Measurements from ENCODE around the gene RHBDL1. TPM values are rescaled to one million over a fixed set of nuclear protein-coding genes. Genes with fewer than 3 reads are reported as not detected.

The RHBDL1 gene
- total and polyA plus RNA-seq, 9 of the 15 experiments (the other 6 are each of a cell fraction or from before 2014, with no cell fraction given), result 0.03 to 5.6 (median 1.3) TPM; not detected in 1

DNA sequence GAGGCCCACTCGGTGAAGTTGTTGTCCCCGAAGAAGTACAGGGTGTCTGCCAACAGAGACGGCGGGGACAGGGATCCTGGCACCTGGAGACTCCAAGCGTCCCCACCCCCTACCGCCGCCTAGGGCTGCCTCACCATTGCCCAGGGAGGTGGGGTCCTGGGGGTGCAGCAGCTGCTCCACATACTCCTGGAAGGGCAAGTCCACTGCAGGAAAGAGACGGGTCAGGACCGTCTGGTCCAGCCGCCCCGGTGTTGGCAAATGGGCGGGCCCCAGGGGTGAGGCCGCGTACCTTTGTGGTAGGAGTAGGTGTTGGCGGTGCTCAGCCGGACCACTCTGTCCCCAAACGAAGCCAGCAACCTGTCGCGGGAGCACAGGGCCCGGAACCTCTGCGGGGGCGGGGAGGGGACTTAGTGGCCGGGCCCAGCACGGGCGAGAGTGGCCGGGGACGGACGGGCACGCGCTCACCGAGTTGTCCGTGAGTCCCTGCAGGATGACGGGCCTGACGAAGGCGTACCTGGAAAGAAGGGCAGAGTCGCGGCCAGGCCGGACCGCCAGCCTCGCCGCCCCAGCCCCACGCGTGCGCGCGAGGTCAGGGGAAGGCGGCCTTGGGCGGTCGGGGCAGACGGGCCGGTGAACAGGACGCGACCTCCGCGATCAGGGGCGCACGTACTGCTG, 8.1 kb downstream of the RHBDL1 start (continued):
- TF ChIP-seq, protein P1, sequence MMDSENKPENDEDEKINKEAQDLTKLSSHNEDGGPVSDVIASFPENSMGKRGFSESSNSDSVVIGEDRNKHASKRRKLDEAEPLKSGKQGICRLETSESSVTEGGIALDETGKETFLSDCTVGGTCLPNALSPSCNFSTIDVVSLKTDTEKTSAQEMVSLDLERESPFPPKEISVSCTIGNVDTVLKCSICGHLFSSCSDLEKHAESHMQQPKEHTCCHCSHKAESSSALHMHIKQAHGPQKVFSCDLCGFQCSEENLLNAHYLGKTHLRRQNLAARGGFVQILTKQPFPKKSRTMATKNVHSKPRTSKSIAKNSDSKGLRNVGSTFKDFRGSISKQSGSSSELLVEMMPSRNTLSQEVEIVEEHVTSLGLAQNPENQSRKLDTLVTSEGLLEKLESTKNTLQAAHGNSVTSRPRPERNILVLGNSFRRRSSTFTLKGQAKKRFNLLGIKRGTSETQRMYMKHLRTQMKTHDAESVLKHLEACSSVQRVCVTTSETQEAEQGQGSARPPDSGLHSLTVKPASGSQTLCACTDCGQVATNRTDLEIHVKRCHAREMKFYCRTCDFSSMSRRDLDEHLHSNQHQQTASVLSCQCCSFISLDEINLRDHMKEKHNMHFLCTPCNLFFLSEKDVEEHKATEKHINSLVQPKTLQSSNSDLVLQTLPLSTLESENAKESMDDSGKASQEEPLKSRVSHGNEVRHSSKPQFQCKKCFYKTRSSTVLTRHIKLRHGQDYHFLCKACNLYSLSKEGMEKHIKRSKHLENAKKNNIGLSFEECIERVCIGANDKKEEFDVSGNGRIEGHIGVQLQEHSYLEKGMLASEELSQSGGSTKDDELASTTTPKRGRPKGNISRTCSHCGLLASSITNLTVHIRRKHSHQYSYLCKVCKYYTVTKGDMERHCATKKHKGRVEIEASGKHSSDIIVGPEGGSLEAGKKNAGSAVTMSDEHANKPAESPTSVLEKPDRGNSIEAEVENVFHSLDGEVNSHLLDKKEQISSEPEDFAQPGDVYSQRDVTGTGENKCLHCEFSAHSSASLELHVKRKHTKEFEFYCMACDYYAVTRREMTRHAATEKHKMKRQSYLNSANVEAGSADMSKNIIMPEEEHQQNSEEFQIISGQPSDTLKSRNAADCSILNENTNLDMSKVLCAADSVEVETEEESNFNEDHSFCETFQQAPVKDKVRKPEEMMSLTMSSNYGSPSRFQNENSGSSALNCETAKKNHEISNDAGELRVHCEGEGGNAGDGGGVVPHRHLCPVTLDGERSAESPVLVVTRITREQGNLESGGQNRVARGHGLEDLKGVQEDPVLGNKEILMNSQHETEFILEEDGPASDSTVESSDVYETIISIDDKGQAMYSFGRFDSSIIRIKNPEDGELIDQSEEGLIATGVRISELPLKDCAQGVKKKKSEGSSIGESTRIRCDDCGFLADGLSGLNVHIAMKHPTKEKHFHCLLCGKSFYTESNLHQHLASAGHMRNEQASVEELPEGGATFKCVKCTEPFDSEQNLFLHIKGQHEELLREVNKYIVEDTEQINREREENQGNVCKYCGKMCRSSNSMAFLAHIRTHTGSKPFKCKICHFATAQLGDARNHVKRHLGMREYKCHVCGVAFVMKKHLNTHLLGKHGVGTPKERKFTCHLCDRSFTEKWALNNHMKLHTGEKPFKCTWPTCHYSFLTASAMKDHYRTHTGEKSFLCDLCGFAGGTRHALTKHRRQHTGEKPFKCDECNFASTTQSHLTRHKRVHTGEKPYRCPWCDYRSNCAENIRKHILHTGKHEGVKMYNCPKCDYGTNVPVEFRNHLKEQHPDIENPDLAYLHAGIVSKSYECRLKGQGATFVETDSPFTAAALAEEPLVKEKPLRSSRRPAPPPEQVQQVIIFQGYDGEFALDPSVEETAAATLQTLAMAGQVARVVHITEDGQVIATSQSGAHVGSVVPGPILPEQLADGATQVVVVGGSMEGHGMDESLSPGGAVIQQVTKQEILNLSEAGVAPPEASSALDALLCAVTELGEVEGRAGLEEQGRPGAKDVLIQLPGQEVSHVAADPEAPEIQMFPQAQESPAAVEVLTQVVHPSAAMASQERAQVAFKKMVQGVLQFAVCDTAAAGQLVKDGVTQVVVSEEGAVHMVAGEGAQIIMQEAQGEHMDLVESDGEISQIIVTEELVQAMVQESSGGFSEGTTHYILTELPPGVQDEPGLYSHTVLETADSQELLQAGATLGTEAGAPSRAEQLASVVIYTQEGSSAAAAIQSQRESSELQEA (IDR thresholded peaks at IDR 0.05; ENCODE audit: low read depth), result no peak
- TF ChIP-seq ZKSCAN1 (IDR thresholded peaks at IDR 0.05; ENCODE audit: low read depth, low read length) (no peak), ZNF282 (CRISPR knock-in tag; IDR thresholded peaks at IDR 0.05) (0 out of 2 replicates have a peak, but pooled peaks have one; percentile 24), ZBTB8A (IDR thresholded peaks at IDR 0.05; ENCODE audit: partially characterized antibody) (no peak), ZZZ3 (IDR thresholded peaks at IDR 0.05) (no peak), WHSC1 (IDR thresholded peaks at IDR 0.05; ENCODE audit: low read length) (no peak), ZNF384 (IDR thresholded peaks at IDR 0.05; ENCODE audit: low read depth, low read length) (no peak), POLR2G (IDR thresholded peaks at IDR 0.05; ENCODE audit: low read depth, low read length) (0 out of 2 replicates have a peak, but pooled peaks have one; percentile 57), HMGN3 (IDR thresholded peaks at IDR 0.05; ENCODE audit: borderline replicate concordance, extremely low read depth, insufficient read length, low read depth, low read length) (no peak), ZSCAN32 (CRISPR knock-in tag; IDR thresholded peaks at IDR 0.05) (no peak; the same call in 1 of the 2 replicates), NONO (IDR thresholded peaks at IDR 0.05; ENCODE audit: low read depth in 2 of 2, low read length in 1 of 2) (no peak), KLF1 (tag; IDR thresholded peaks at IDR 0.05) (no peak), ZNF830 (CRISPR knock-in tag; IDR thresholded peaks at IDR 0.05) (peak; percentile 89; the same call in 1 of the 2 replicates)
- TF ChIP-seq, protein P2, sequence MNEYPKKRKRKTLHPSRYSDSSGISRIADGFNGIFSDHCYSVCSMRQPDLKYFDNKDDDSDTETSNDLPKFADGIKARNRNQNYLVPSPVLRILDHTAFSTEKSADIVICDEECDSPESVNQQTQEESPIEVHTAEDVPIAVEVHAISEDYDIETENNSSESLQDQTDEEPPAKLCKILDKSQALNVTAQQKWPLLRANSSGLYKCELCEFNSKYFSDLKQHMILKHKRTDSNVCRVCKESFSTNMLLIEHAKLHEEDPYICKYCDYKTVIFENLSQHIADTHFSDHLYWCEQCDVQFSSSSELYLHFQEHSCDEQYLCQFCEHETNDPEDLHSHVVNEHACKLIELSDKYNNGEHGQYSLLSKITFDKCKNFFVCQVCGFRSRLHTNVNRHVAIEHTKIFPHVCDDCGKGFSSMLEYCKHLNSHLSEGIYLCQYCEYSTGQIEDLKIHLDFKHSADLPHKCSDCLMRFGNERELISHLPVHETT (CRISPR knock-in tag; conservative IDR thresholded peaks at IDR 0.05 in 1 of 2, IDR thresholded peaks at IDR 0.05 in 1 of 2), result no peak
- TF ChIP-seq, protein P3, sequence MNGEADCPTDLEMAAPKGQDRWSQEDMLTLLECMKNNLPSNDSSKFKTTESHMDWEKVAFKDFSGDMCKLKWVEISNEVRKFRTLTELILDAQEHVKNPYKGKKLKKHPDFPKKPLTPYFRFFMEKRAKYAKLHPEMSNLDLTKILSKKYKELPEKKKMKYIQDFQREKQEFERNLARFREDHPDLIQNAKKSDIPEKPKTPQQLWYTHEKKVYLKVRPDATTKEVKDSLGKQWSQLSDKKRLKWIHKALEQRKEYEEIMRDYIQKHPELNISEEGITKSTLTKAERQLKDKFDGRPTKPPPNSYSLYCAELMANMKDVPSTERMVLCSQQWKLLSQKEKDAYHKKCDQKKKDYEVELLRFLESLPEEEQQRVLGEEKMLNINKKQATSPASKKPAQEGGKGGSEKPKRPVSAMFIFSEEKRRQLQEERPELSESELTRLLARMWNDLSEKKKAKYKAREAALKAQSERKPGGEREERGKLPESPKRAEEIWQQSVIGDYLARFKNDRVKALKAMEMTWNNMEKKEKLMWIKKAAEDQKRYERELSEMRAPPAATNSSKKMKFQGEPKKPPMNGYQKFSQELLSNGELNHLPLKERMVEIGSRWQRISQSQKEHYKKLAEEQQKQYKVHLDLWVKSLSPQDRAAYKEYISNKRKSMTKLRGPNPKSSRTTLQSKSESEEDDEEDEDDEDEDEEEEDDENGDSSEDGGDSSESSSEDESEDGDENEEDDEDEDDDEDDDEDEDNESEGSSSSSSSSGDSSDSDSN (IDR thresholded peaks at IDR 0.05; ENCODE audit: borderline replicate concordance in 1 of 2, low read depth in 2 of 2, low read length in 2 of 2), result no peak; a peak in 1 of 4 replicates

Data from K562 (cell line).